ENCODE data around the gene SPINK9. TPM values are rescaled to one million over a fixed set of nuclear protein-coding genes. Genes with fewer than 3 reads are reported as not detected.

Gene SPINK9
- total RNA-seq, 1 experiment from 2014 or later: not detected

DNA sequence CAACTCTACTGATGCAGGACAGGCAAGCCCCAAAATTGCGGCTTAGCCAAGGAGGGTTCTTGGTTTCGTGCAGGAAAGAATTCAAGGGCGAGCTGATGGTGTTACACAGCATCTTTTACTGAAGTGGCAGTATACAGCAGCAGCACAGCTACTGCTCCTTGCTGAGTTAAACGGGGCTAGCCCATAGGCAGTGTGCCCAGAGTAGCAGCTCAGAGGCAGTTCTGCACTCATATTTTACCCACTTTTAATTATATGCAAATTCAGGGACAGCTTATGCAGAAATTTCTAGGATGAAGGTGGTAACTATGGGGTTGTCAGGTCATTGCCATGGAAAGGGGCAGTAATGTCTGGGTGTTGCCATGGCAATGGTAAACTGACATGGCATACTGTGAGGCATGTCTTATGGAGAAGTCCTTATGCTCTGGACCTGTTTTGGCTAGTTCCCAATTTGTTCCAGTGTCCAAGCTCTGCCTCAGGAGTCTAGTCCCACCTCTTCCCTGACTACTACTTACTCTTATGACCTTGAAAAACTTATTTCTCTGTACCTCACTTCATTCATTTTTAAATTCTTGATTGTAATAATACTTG is 2.0 kb upstream of the SPINK9 start:
- Histone ChIP-seq H2BK5ac (ENCODE audit: insufficient read length, low read length) (no peak overlapping the region), H3K27ac (ENCODE audit: insufficient read length, low read depth, low read length) (no peak overlapping the region), H3K79me2 (ENCODE audit: insufficient read depth, low read length) (no peaks in the 10 kb centered on the region), H3K79me1 (ENCODE audit: insufficient read depth, low read depth, low read length, poor library complexity, severe bottlenecking) (no peaks in the 10 kb centered on the region), H3K9me3 (ENCODE audit: control insufficient read depth, low read depth, low read length) (no peaks in the 10 kb centered on the region), H4K20me1 (ENCODE audit: control insufficient read depth, insufficient read depth, insufficient read length) (no peaks in the 10 kb centered on the region), H3K23ac (ENCODE audit: insufficient read length, low read depth, low read length) (no peak overlapping the region), H4K5ac (ENCODE audit: insufficient read length, low read depth, low read length) (no peak overlapping the region), H3K4ac (ENCODE audit: low read depth, low read length) (no peak overlapping the region), H3K9ac (ENCODE audit: extremely low read depth, insufficient read length, low read length) (no peak overlapping the region), H3K56ac (ENCODE audit: insufficient read length, low read depth, low read length) (no peak overlapping the region), H3K14ac (ENCODE audit: insufficient read depth, low read length) (no peak overlapping the region), H2BK15ac (ENCODE audit: low read depth, low read length) (no peak overlapping the region), H2AFZ (ENCODE audit: low read length) (no peak overlapping the region), H4K91ac (ENCODE audit: insufficient read length, low read depth, low read length) (no peak overlapping the region), H3K4me2 (ENCODE audit: insufficient read depth, insufficient read length, low read length) (no peak overlapping the region), H2BK20ac (ENCODE audit: low read depth, low read length, poor library complexity, severe bottlenecking) (no peak overlapping the region), H3T11ph (ENCODE audit: low read length) (no peak overlapping the region), H3K4me1 (ENCODE audit: insufficient read depth, low read length) (no peaks in the 10 kb centered on the region), H2AK5ac (ENCODE audit: insufficient read length, low read length) (no peak overlapping the region), H3K18ac (ENCODE audit: insufficient read length, low read depth, low read length) (no peak overlapping the region), H2BK120ac (ENCODE audit: low read depth, low read length, poor library complexity, severe bottlenecking) (no peak overlapping the region), H4K8ac (replicated peaks; ENCODE audit: insufficient read length, low read depth, low read length) (no peak overlapping the region), H3K23me2 (ENCODE audit: insufficient read length, low read depth, low read length, poor library complexity, severe bottlenecking) (no peaks in the 10 kb centered on the region), H3K27me3 (ENCODE audit: insufficient read depth, low read length) (no peaks in the 10 kb centered on the region), H2BK12ac (ENCODE audit: insufficient read length, low read depth, low read length) (no peak overlapping the region)
- WGBS (ENCODE audit: extremely low coverage, insufficient read length, low lambda C conversion rate): no CpG with 5 or more reads among the region's 4 CpGs
- peaks cover 12 to 16% of the 10 kb centered on the region in 2 experiments for H3K9me3 Mint-ChIP-seq
- TF ChIP-seq, protein P1, sequence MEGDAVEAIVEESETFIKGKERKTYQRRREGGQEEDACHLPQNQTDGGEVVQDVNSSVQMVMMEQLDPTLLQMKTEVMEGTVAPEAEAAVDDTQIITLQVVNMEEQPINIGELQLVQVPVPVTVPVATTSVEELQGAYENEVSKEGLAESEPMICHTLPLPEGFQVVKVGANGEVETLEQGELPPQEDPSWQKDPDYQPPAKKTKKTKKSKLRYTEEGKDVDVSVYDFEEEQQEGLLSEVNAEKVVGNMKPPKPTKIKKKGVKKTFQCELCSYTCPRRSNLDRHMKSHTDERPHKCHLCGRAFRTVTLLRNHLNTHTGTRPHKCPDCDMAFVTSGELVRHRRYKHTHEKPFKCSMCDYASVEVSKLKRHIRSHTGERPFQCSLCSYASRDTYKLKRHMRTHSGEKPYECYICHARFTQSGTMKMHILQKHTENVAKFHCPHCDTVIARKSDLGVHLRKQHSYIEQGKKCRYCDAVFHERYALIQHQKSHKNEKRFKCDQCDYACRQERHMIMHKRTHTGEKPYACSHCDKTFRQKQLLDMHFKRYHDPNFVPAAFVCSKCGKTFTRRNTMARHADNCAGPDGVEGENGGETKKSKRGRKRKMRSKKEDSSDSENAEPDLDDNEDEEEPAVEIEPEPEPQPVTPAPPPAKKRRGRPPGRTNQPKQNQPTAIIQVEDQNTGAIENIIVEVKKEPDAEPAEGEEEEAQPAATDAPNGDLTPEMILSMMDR (conservative IDR thresholded peaks at IDR 0.05): no peak
- no peak for DNase-seq
- no peaks in the 10 kb centered on the region for H3K4me1 Mint-ChIP-seq
- H3K4me3 Mint-ChIP-seq: no peak overlapping the region
- no peak overlapping the region for H3K27ac Mint-ChIP-seq
- H3K36me3 Mint-ChIP-seq (ENCODE audit: insufficient read depth in 1 of 3, low read depth in 3 of 3): peaks cover 0 to 10% (median 0%) of the 10 kb centered on the region in 3 experiments; a peak in 3 of 7 replicates
- peaks cover 13% of the 10 kb centered on the region for H3K27me3 Mint-ChIP-seq (ENCODE audit: low read depth)

All from H9 (cell line).